ENCODE measurements around the gene ACSS2. TPM values are rescaled to one million over a fixed set of nuclear protein-coding genes. Genes with fewer than 3 reads are reported as not detected.
A peak's percentile ranks its signal among the peaks of the same experiment; 100 is the strongest.

The ACSS2 gene
- total and polyA plus RNA-seq, 2 of the 8 experiments (the other 6 are each of a cell fraction or from before 2014, with no cell fraction given): 17.7 to 24.2 TPM

- Histone ChIP-seq H2AK5ac (ENCODE audit: low read depth, low read length) (no peak within 1 kb of the TSS), H3K27ac (ENCODE audit: low read depth, low read length) (peak within 1 kb of the TSS; percentile 35; the same call in 1 of the 2 replicates), H3K4me3 (ENCODE audit: extremely low read depth in 1 of 4, insufficient read depth in 2 of 4, low read depth in 3 of 4, low read length in 4 of 4) (peak within 1 kb of the TSS; percentile 64 to 91 (median 74)), H2BK12ac (ENCODE audit: low read depth, low read length) (peak within 1 kb of the TSS; percentile 72; the same call in 1 of the 2 replicates), H3K27me3 (replicated peaks in 1 of 4; ENCODE audit: control insufficient read depth in 3 of 4, extremely low read depth in 1 of 4, insufficient read depth in 3 of 4, low read length in 3 of 4) (peaks cover 0 to 5% (median 1%) of the 10 kb centered on the region in 4 experiments; a peak in 3 of 7 replicates), H3K23ac (ENCODE audit: insufficient read length) (no peak within 1 kb of the TSS), H3K4ac (replicated peaks; ENCODE audit: insufficient read length, low read depth, low read length) (no peak within 1 kb of the TSS), H3K9ac (replicated peaks in 1 of 4; ENCODE audit: extremely low read depth in 1 of 4, low read depth in 3 of 4, low read length in 3 of 4) (peak within 1 kb of the TSS; percentile 49 to 77 (median 71)), H3K36me3 (ENCODE audit: control insufficient read depth in 2 of 4, insufficient read depth in 4 of 4, low read length in 3 of 4) (peaks cover 0 to 3% (median 0%) of the 10 kb centered on the region in 4 experiments; a peak in 1 of 8 replicates), H3K79me2 (ENCODE audit: control insufficient read depth in 1 of 2, insufficient read depth in 2 of 2, low read length in 2 of 2) (no peaks in the 10 kb centered on the region), H3K14ac (ENCODE audit: insufficient read length) (no peak within 1 kb of the TSS), H3K23me2 (ENCODE audit: low read depth, low read length) (peaks cover 4% of the 10 kb centered on the region; the same call in 1 of the 2 replicates), H4K5ac (ENCODE audit: insufficient read length, low read depth, low read length) (peak within 1 kb of the TSS; percentile 62), H2BK15ac (ENCODE audit: low read length) (0 out of 2 replicates have a peak within 1 kb of the TSS, but pooled peaks have one; percentile 61), H4K8ac (ENCODE audit: extremely low read depth, insufficient read depth, low read length) (peak within 1 kb of the TSS; percentile 39), H3K4me1 (replicated peaks in 1 of 4; ENCODE audit: control insufficient read depth in 3 of 4, insufficient read depth in 4 of 4, low read length in 3 of 4) (peaks cover 0 to 12% (median under 1%) of the 10 kb centered on the region in 4 experiments; a peak in 3 of 7 replicates), H3K4me2 (ENCODE audit: insufficient read depth in 1 of 2, low read depth in 2 of 2, low read length in 2 of 2) (peak within 1 kb of the TSS; percentile 77 to 78), H2BK5ac (ENCODE audit: low read depth, low read length) (peak within 1 kb of the TSS; percentile 40; the same call in 1 of the 2 replicates), H3K56ac (replicated peaks; ENCODE audit: insufficient read length, low read depth, low read length) (peak within 1 kb of the TSS; percentile 17), H3K79me1 (ENCODE audit: low read depth, low read length) (no peaks in the 10 kb centered on the region), H2BK20ac (ENCODE audit: low read length) (no peak within 1 kb of the TSS), H2AFZ (ENCODE audit: low read length) (0 out of 2 replicates have a peak within 1 kb of the TSS, but pooled peaks have one; percentile 4), H2BK120ac (replicated peaks; ENCODE audit: low read depth, low read length) (no peak within 1 kb of the TSS), H3K18ac (ENCODE audit: extremely low read depth, low read length) (peak within 1 kb of the TSS; percentile 86), H3K9me3 (ENCODE audit: insufficient read depth in 2 of 2, low read depth in 1 of 2, low read length in 1 of 2) (no peaks in the 10 kb centered on the region), H4K20me1 (replicated peaks in 1 of 2; ENCODE audit: control insufficient read depth in 1 of 2, insufficient read depth in 2 of 2, low read length in 2 of 2) (no peaks in the 10 kb centered on the region), H4K91ac (replicated peaks; ENCODE audit: insufficient read length, low read length) (no peak within 1 kb of the TSS)
- DNase-seq (ENCODE audit: low read depth in 1 of 2, low spot score in 2 of 2) (peak; percentile 96 to 100), FAIRE-seq (no peak)
- CTCF ChIA-PET (ENCODE audit: partially characterized antibody): interaction anchor here (1.0 to 3.3 kb wide), 6 partner anchors 11 to 81 kb away, joined by 3 to 48 read pairs (median 6); partner anchors contain the start of genes ACSS2 and GGT7
- WGBS, 2 experiments (ENCODE audit: extremely low coverage in 1 of 2, insufficient coverage in 1 of 2, insufficient read length in 1 of 2, insufficient replicate concordance in 2 of 2, low coverage in 1 of 2, low lambda C conversion rate in 2 of 2, missing lambda C conversion rate in 1 of 2): 3% methylated on average over 55 of the region's 62 CpGs; no CpG with 5 or more reads in 1 of the 2 experiments
- POLR2A ChIA-PET (ENCODE audit: partially characterized antibody): interaction anchor here (0.6 to 2.5 kb wide), 20 partner anchors 9 to 328 kb away, joined by 3 to 8 read pairs (median 4); partner anchors contain the start of genes ACSS2 and GGT7
- TF ChIP-seq SP1 (IDR thresholded peaks at IDR 0.05; ENCODE audit: low read depth, low read length): 0 out of 2 replicates have a peak, but pooled peaks have one; percentile 8
- no peak for TF ChIP-seq BRCA1 (IDR thresholded peaks at IDR 0.05; ENCODE audit: low read depth, low read length)
- TF ChIP-seq CTCF (IDR thresholded peaks at IDR 0.05; ENCODE audit: control extremely low read depth in 1 of 3, insufficient read depth in 1 of 3, low read depth in 1 of 3, low read length in 3 of 3): peak; percentile 46 to 59 (median 55); a peak in 3 of 4 replicates
- TF ChIP-seq TEAD4 (IDR thresholded peaks at IDR 0.05; ENCODE audit: low read depth, low read length): 0 out of 2 replicates have a peak, but pooled peaks have one; percentile 51
- TF ChIP-seq KDM4A (IDR thresholded peaks at IDR 0.05; ENCODE audit: low read depth, low read length, severe bottlenecking): peak; percentile 95
- TF ChIP-seq CTBP2 (IDR thresholded peaks at IDR 0.05; ENCODE audit: borderline replicate concordance, insufficient read depth, insufficient read length, low read length): no peak
- TF ChIP-seq POLR2AphosphoS5 (IDR thresholded peaks at IDR 0.05; ENCODE audit: low read depth, low read length): peak; percentile 79
- peak; percentile 56 to 70; a peak in 2 of 3 replicates for TF ChIP-seq POLR2A (IDR thresholded peaks at IDR 0.05; ENCODE audit: control extremely low read depth in 1 of 2, low read depth in 2 of 2, low read length in 2 of 2)
Measured at GRCh38 chr20:34955231-34956040, 79.0 kb downstream of the ACSS2 start, which contains the start of the genes GSS and MYH7B. GSS (minus strand) TSS chr20:34955806; CDS start chr20:34951852, 3,954 bp downstream. MYH7B (plus strand) TSS chr20:34955868; CDS start chr20:34978006, 22,138 bp downstream.
